Ovary (tissue), 3 donors: ENCODE results near the gene CGB8.

Experiments
- POLR2A ChIP-seq: fragments of 450-650 bp; IDR thresholded peaks from one replicate; pipeline ENCODE4 v1.6.1; 2017; ENCODE audit warnings: antibody characterized with exemption, mild to moderate bottlenecking, moderate library complexity
- TF ChIP-seq, protein P1 (sequence below), 3 donors: fragments of 450-650 bp in 2 of 3; fragments of 200-600 bp in 1 of 3; IDR thresholded peaks; one replicate each; pipeline versions ENCODE4 v1.5.1 to v1.8.0; 2016 to 2022; ENCODE audit warnings: antibody characterized with exemption in 3 of 3, mild to moderate bottlenecking in 1 of 3
- donor health status: DM: no; HTN: no; CAD: no.

DNA sequence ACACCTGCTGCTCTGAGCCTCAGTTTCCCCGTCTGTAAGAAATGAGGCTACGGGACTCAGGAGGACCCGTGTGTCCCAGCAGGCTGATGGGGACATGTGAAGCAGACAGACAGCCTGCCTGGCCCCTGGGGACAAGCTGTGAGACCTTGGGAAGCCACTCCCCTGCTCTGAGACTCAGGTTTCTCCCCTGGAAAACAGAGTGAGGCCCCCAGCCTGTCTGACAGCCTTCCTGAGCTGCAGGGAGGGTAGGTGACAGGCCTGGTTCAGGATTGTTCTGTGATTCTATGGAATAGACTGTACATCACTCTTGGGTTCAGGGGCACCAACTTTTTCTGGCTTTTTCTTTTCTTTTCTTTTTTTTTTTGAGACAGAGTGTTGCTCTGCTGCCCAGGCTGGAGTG is 18.6 kb upstream of the CGB8 start:
- no peak for TF ChIP-seq POLR2A
- TF ChIP-seq, protein P1, sequence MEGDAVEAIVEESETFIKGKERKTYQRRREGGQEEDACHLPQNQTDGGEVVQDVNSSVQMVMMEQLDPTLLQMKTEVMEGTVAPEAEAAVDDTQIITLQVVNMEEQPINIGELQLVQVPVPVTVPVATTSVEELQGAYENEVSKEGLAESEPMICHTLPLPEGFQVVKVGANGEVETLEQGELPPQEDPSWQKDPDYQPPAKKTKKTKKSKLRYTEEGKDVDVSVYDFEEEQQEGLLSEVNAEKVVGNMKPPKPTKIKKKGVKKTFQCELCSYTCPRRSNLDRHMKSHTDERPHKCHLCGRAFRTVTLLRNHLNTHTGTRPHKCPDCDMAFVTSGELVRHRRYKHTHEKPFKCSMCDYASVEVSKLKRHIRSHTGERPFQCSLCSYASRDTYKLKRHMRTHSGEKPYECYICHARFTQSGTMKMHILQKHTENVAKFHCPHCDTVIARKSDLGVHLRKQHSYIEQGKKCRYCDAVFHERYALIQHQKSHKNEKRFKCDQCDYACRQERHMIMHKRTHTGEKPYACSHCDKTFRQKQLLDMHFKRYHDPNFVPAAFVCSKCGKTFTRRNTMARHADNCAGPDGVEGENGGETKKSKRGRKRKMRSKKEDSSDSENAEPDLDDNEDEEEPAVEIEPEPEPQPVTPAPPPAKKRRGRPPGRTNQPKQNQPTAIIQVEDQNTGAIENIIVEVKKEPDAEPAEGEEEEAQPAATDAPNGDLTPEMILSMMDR (IDR thresholded peaks at IDR 0.05): no peak
